Stimulated activated naive CD8-positive, alpha-beta T cell treated with anti-CD3 and anti-CD28 coated beads, Interleukin-15, Interleukin-2, amounts not matched to agents 100 ng/mL and 50 ng/mL, for 24 hours (primary cell): ENCODE data around the gene FAM72B.
"Not testable (repeated sequence)": the region's sequence is repeated elsewhere in the genome, so short reads cannot be mapped to it uniquely, and the experiment has no call there.

Experiments used
- H3K27ac Mint-ChIP-seq: one replicate; pipeline ENCODE4 v1.8.0; 2021; ENCODE audit warnings: mild to moderate bottlenecking, mixed read lengths
- H3K27me3 Mint-ChIP-seq: one replicate; pipeline ENCODE4 v1.8.0; 2021; ENCODE audit warnings: mixed read lengths
- H3K36me3 Mint-ChIP-seq: one replicate; pipeline ENCODE4 v1.8.0; 2021; ENCODE audit warnings: low read depth, mixed read lengths
- H3K4me1 Mint-ChIP-seq: one replicate; pipeline ENCODE4 v1.8.0; 2021; ENCODE audit warnings: low read depth, mixed read lengths
- H3K4me3 Mint-ChIP-seq: one replicate; pipeline ENCODE4 v1.8.0; 2021; ENCODE audit warnings: mild to moderate bottlenecking, mixed read lengths
- H3K9me3 Mint-ChIP-seq: one replicate; pipeline ENCODE4 v1.8.0; 2021; ENCODE audit warnings: mixed read lengths

Gene FAM72B

GRCh38 chr1:121207328-121207727, 23.2 kb upstream of the FAM72B start:
- H3K4me3 Mint-ChIP-seq, H3K36me3 Mint-ChIP-seq, H3K9me3 Mint-ChIP-seq, H3K27ac Mint-ChIP-seq, H3K4me1 Mint-ChIP-seq, H3K27me3 Mint-ChIP-seq: not testable (repeated sequence)

GRCh38 chr1:121205786-121206711, 21.9 kb upstream of the FAM72B start:
- H3K4me3 Mint-ChIP-seq, H3K27me3 Mint-ChIP-seq, H3K27ac Mint-ChIP-seq, H3K36me3 Mint-ChIP-seq, H3K4me1 Mint-ChIP-seq, H3K9me3 Mint-ChIP-seq: not testable (repeated sequence)

DNA sequence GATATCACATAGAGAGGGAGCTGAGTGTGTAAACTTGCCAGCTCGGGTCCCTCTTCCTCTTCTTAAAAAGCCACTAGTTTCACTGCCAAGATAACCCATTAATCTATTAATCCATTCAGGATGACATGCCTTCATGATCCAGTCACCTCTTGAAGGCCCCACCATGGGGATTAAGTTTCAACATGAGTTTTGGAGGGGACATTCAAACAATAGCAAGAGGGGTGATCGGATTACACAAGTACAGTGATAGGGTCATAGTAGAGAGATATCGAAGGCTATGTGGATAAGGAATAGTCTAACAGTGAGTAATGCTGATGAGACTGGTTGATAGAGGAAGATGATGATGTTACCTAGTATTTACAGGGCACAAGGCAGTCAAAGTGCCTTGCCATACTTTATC, 18.8 kb upstream of the FAM72B start:
- not testable (repeated sequence) for H3K4me3 Mint-ChIP-seq, H3K27ac Mint-ChIP-seq, H3K36me3 Mint-ChIP-seq, H3K27me3 Mint-ChIP-seq, H3K9me3 Mint-ChIP-seq, H3K4me1 Mint-ChIP-seq

DNA sequence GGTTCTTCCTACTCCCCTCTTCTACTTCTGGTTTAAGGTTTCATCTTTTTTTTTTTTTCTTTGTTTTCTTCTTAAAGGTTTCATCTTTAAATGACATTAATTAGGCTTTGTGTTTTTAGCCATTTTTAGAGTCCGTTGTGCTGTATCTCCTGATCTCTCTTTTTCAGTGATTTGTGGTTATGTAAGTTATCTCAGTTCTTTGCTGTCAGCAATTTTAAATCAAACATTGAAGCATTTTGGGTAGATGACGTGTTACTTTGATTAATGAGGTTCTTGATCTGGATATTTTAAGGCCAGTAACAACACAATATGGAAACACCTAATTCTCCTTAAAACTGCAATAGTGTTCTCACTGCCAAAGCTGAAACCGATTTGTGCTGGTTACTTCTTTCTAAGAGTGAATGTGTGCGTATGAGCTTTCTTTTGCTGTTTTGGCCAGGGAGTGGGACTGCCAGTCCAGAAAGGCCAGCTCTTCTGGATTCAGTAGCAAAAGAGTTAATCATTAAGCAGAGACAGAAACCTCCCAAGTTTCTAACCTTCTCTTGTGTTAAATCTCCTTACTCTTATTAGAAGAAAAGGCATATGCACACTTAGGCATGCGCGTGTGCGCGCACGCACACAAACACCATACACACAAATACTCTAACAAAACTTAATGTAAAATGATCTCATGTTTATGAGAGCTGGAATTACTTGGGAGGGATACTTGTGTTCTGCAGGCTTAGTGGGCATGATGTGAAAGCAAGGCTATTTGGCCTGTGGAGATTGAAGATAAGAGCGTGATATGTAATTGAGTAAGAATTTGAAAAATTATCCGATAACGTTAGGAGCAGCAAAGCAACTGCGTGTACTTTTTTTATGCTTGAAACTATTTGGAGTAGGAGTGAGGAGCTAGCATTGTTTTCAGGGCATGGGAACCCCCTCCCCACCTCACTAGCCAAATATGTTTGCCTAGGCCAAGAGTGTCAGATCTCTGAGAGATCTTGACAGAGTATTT, 17.1 kb upstream of the FAM72B start:
- not testable (repeated sequence) for H3K27ac Mint-ChIP-seq, H3K4me1 Mint-ChIP-seq, H3K36me3 Mint-ChIP-seq, H3K9me3 Mint-ChIP-seq, H3K27me3 Mint-ChIP-seq, H3K4me3 Mint-ChIP-seq

GRCh38 chr1:121200232-121200631, 16.1 kb upstream of the FAM72B start:
- not testable (repeated sequence) for H3K27ac Mint-ChIP-seq, H3K36me3 Mint-ChIP-seq, H3K4me3 Mint-ChIP-seq, H3K4me1 Mint-ChIP-seq, H3K27me3 Mint-ChIP-seq, H3K9me3 Mint-ChIP-seq

DNA sequence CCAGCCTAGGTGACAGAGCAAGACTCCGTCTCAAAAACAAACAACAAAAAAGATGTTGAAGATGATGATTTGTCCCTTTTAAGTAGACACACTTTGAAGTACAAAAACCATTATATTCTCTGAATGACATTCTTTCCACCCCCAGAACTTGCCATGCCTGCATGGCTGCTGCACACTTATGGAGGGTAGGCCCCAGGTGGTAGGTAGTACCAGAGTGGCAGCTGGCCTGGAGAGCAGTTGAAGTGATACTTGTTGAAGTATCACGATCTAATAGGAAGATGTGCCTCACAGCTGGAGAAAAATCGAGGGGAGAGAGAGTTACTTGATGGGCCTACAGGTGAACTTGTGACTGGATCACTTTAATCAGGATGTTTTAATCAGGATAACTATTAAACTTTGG, 15.6 kb upstream of the FAM72B start:
- H3K9me3 Mint-ChIP-seq, H3K27me3 Mint-ChIP-seq, H3K36me3 Mint-ChIP-seq, H3K4me3 Mint-ChIP-seq, H3K4me1 Mint-ChIP-seq, H3K27ac Mint-ChIP-seq: not testable (repeated sequence)

- H3K36me3 Mint-ChIP-seq, H3K27ac Mint-ChIP-seq, H3K27me3 Mint-ChIP-seq, H3K9me3 Mint-ChIP-seq, H3K4me1 Mint-ChIP-seq, H3K4me3 Mint-ChIP-seq: not testable (repeated sequence)
Observed at GRCh38 chr1:121197095-121197882, 13.1 kb upstream of the FAM72B start.

- not testable (repeated sequence) for H3K36me3 Mint-ChIP-seq, H3K4me3 Mint-ChIP-seq
Observed at GRCh38 chr1:121192512-121192911, 8.4 kb upstream of the FAM72B start.

DNA sequence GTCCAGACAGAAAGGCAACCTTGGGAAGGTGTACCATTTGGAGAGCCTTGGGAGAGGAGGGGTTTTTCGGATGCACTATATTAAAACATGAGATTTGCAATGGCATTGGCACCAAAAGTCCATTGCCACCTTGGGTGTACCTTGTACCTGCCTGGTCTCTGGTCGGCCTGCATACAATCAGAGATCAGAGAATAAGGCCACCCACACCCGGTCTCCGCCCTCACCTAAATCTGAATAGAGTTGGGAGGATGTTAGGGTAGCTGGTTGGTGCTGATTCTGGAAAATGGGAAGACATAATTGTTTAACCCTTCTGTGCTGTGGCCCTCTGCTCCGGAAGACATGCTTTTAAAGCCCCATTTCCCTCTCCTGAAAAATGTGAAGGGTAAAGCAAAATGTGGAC, 3.8 kb upstream of the FAM72B start:
- H3K36me3 Mint-ChIP-seq, H3K9me3 Mint-ChIP-seq, H3K27ac Mint-ChIP-seq, H3K27me3 Mint-ChIP-seq, H3K4me1 Mint-ChIP-seq: not testable (repeated sequence)
- H3K4me3 Mint-ChIP-seq: peak overlapping the region; percentile 55

More at GRCh38 chr1:121192512-121192911, 8.4 kb upstream of the FAM72B start:
- H3K27me3 Mint-ChIP-seq, H3K27ac Mint-ChIP-seq, H3K9me3 Mint-ChIP-seq, H3K4me1 Mint-ChIP-seq: not testable (repeated sequence)

DNA sequence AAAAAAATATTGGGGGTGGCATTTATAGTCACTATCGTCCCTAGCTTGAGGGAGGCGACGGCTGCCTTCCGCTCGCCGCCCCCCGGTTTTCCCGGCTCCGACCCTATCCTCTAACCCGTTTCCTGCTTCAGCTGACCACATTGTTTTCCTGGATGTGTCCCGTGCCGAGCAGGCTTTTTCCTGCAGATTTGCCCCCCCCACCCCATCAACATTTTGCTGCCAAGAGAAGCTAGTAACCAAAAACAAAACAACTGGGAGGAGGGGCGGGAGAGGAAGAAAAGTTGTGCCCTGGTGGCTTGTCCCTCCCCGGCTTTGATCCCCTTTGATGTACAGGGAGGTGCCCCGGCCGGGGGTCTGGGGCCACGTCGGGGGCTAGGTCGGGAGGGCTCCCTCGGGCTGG, 2.1 kb upstream of the FAM72B start:
- H3K27me3 Mint-ChIP-seq, H3K4me3 Mint-ChIP-seq, H3K27ac Mint-ChIP-seq, H3K4me1 Mint-ChIP-seq, H3K9me3 Mint-ChIP-seq, H3K36me3 Mint-ChIP-seq: not testable (repeated sequence)

DNA sequence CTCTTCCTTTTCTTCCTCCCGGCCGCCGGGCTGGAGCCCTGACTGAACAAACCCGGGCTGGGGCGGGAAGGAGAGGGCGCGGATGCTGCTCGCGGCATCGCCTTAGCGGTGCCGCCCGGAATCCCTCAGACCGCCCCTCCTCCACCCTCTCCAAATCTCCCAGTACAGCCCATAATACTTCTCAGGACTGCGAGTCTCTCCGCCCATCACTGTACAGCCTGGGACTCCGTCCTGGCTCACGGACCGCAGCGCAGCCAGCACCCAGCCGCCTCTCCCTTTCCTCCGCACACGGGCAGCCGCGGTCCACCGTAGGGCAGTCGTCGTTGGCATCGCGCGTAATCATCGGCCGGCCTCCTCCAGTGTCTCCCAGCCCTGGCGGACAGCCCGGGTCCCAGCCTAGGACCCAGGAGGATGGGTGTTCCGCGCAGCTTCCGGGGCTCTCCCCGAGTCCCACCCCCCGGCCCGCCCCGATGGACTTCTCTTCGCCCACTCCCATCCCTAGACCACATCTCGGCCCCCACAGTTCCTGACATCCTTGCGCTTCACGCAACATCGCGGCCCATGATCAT, 1.1 kb upstream of the FAM72B start:
- not testable (repeated sequence) for H3K9me3 Mint-ChIP-seq, H3K36me3 Mint-ChIP-seq, H3K27me3 Mint-ChIP-seq, H3K27ac Mint-ChIP-seq, H3K4me1 Mint-ChIP-seq
- peak overlapping the region; percentile 79 for H3K4me3 Mint-ChIP-seq

DNA sequence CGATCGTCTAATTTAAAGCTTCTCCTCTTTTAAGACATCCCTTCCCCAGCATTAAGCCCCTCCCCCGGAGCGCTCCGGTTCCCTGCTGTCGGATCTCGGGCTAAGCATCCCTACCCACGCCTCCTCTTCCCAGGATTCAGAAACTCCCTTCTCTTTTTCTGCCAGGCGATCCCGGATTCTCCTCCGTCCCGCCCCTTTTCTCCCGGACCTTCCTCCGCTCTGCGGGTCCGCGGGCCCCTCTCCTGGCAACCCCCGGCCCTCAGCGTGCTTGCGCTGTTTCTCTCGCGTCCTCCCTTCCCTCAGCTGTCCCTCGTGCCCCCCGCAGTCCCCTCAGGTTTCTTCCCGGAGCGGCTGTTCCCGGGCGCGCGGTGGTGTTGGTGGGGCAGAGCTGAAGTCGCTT, 273 bp downstream of the FAM72B start:
- H3K4me3 Mint-ChIP-seq: peak overlapping the region; percentile 37
- not testable (repeated sequence) for H3K27ac Mint-ChIP-seq, H3K4me1 Mint-ChIP-seq, H3K36me3 Mint-ChIP-seq, H3K27me3 Mint-ChIP-seq, H3K9me3 Mint-ChIP-seq

DNA sequence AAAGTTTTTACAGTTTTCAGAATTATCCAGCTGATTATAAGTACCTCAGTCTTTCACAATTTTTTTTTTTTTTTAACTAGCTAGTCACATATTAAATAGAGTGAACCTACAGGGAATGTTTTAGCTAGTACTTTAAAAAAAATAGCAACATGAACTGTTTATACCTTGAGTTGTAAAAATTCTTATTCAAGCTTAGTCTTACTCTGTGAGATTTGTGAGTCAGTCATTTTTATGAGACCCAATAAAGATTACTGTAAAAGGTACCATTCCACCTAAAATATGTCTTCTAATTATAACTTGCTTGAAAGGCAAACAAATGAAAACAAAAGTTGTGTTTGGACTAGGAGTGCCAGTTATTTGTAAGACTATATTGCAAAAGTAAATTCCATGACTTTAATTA, 5.9 kb downstream of the FAM72B start:
- not testable (repeated sequence) for H3K4me1 Mint-ChIP-seq, H3K27me3 Mint-ChIP-seq, H3K27ac Mint-ChIP-seq, H3K9me3 Mint-ChIP-seq, H3K4me3 Mint-ChIP-seq, H3K36me3 Mint-ChIP-seq

DNA sequence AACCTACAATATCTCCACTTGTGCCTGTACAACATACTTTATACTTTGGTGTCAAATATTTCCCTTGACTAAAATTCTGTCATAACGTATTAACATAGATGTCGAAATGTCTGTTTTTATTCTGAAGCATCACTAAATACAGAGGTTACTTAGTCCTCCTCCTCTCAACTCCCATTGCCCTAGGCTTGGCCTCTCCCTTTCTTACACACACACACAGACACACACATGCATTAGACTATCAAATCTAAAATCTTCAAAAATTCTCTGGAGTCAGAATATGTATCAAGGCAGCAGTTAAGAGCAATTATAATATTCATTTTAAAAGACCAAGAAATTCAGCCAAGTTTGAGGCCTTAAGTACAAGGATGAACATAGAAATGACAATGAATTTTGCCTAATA, 7.5 kb downstream of the FAM72B start:
- H3K4me3 Mint-ChIP-seq, H3K36me3 Mint-ChIP-seq, H3K27ac Mint-ChIP-seq, H3K9me3 Mint-ChIP-seq, H3K4me1 Mint-ChIP-seq, H3K27me3 Mint-ChIP-seq: not testable (repeated sequence)
